Measurements from ENCODE around the gene CES2.

The CES2 gene

DNA sequence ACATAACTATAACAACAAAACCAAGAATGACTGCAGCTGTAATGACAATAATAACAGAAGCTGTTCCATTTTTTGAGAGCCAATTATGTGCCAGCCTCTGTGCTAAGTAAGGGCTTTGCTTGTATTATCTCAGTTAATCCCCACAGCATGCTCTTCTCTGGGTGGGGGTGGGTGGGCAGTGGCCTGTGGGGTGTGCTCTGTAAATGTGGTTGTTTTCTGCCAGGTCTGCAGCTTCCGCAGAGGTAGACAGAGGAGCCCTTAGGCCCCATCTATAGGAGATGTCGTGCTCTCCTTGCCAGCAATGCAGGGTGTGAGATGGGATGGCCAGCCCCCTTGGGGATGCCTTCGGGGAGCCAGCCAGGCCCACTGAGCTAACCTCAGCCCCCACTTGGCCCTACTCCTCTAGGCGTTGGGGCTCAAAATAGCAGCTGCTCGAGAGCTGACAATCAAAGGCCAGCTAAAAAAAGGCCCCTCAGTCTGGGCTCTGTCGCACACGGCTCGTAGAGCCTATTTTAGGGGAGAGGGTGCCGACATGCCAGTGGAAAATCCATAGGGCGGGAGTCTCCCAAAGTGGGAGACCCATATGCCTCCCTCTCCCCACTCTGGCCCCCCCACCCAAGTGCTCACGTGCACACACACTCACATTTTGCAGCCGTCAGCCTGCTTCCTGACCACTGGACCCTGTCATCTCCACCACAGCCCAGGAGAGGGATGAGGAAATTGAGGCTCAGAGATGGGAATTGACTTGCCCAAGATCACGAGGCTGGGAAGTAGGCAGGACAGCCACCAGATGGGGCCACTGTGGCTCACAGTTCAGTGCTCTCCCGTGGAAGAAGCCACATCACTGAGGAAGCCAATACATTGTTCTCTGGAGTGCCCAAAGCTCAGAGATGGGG lies 32.4 kb upstream of the CES2 start:
- no peak for DNase-seq

DNA sequence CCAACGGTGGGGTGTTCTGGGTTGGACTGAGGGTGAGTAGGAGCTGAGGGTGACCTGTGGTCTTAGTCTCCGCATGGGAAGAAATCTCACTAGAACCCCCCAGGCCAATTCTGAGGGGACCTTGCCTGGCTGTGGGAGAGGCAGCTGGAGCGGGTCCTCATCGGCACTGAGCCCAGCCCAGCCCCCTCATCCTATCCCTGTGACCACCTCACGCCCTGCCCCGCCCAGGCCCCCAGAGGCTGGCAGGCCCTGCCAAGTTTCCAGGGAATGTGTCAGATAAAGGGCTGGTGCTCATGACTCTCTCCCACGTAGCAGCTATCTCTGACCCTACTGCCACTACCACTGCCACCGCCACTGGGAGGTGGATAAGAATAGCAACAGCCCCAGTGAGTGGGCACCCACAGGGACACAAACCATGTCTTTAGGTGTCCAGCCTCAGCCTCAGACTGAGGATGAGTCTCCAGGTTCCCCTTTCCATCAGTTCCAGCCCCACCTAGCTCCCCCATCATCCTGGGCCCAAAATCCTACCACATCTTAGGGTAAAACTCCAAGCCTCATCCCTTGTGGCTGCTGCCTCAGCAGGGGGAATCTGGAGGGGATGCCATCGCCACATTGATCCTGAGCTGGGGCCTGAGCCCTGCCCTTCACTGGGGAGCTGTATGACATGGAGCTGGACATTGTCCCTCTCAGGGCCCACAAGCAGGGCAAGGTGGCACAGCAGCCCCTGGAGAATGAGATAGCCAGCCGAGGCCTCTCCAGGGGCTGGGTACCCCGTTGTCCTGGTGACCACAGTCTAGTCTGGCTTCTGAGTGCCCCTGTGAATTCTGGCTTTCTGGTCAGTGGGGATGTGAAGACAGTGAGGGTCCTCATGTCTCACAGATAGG lies 31.5 kb upstream of the CES2 start:
- DNase-seq = no peak

GRCh38 chr16:66904428-66904845 lies 30.9 kb upstream of the CES2 start:
- no peak for DNase-seq

DNA sequence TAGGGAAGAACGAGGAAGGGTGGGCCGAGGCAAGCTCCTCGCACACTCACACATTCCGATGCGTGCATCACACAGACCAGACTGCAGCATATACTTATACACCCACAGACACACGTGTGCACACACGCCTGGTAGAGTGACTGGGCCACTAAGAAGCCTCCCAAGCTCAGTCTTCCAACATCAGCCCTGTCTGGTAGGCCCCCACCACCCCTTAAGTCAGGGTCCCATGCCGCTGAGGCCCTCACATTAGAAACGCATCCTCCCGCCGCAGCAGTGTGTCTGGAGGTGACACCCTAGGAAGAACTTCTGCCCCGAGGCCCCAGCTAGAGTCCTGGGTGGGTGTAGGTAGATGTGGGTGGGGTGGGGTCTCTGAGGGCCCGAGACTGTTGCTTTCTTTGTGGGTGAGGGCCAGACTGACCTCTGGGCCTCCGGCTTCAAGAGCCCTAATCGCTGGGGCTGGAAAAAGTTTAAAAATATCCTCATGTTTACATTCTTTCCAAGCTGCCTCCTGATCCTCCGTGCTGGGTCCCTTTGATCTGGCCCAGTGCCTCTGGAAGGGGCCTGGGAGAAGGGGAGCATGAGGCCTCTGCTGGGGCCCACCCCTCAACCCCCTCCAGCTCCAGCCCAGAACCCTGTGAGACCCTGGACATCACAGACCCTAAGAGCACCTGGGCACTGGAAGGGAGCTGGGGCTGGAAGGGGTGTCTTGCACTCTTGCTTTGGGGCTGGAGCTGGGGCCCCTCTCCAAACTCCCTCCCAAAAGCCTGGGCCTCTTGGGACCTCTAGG lies 30.3 kb upstream of the CES2 start:
- DNase-seq = no peak

GRCh38 chr16:66905633-66906539 lies 29.4 kb upstream of the CES2 start:
- no peak for DNase-seq

DNA sequence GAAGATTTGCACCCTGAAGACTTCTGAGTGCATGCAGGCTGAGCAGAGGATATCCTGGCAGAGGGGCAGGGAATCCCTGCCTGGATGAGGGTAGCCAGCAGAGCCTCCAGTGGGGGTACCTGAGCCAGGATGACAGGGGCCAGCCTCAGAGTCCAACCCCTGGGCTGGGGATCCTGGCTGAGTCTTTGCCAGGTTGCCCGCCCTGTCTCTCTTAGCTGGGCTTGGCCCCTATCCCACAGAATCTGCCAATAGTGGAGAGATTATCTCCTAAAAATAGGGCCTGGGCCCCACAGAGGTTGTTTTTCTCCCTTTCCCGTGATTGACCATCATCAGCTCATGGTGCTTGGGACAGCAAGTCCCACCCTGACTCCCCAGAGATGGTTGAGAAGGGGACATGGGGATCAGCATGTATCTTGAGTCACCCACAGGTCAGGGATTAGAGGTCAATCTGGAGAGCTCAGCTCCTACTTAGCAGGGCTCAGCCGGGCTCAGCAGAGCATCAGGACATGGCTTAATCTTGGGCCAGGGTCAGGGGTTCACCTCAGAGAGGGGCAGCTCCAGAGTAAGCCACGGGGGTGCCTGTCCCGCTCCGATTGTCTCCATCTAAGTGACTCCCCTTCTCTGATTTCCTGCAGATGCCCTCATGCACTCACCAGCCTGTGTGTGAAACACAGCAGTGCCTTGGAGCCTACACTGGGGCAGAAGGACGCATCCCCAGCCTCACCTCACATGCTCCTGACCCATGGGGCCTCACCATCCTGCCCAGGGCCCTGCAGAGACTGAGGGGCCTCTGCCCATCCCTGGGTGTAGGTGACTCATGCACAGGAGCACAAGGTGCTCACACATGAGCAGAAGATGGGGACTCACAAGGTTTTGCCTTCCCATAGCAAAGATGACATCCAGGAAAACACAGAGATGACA lies 28.1 kb upstream of the CES2 start:
- DNase-seq = no peak

DNA sequence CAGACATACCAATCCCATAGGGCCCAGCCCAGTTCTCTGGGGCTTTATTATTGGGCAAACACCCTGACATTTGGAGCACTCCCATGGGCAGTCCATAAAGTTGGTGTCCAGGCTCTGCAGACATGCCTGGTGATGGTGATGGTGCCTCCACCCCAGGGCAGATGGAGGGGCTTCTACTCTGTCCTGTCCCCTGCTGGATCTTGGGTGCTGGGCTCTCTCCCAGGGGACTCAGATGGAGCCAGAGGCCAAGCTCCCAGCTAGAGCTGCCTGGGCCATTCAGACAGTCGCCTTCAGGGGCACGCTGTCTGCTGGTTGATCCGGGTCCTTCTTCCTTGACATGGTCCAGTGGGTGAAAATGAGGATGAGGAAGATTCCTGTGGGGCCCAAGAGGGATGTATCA lies 27.2 kb upstream of the CES2 start:
- DNase-seq = no peak

DNA sequence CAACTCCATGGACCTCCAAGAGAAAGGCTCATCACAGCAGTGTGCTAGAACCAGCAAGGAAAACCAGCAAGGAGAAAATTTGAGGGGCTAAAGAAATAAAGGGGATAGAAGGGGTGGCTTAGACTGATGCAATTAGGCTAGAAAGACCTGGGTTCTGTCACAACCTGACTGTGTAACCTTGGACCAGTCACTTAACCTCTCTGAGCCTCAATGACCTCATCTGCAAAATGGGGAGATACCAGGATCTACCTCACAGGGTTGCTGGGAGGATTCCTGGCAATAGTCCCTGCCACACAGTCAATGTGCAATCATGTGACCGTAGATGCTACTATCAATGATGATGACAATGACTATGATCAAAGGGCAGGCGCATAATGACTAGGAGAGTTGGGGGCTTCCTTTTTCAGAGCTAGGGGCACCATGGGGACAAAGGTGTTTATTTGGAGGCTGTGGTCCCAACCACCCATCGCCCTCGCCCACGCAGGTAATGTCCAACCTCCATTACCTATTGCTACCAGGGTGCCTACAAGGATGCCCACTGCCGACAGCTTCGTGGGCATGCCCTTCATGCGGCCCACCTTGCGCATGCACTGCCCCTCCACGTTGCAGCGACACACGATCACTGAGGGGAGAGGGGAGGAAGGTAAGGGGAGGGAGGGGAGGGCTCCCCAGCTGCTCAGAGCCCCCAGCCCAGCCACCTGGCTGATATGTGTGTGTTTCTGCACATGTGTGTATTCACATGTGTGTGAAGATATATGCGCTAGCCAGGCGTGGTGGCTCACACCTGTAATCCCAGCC lies 26.4 kb upstream of the CES2 start:
- no peak for DNase-seq

GRCh38 chr16:66910175-66910940 lies 25.0 kb upstream of the CES2 start:
- DNase-seq = no peak

GRCh38 chr16:66911112-66911511 lies 24.2 kb upstream of the CES2 start:
- no peak for DNase-seq

- no peak for DNase-seq
These were observed 23.5 kb upstream of the CES2 start for GRCh38 chr16:66911801-66912200.

- DNase-seq = no peak
These were observed 22.2 kb upstream of the CES2 start for GRCh38 chr16:66913081-66913480.

GRCh38 chr16:66913711-66914110 lies 21.6 kb upstream of the CES2 start:
- DNase-seq = no peak

DNA sequence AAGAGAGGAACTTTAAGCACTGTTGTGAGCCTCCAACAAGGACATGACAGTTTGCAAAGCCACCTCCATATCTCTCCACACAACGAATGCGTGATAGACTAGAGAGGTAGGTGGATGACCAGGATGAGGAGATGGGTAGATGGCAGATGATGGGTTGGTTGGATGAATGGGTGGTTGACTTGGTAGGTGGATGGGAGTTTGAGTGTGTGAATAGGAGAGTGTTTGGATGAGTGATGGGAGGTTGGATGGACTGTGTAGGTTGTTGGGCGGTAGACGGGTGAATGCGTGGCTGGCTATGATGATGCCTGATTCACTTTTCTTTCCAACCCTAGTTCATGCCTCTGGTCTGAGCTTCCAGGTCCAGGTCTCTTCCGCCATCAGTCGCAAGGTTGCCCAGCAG lies 20.8 kb upstream of the CES2 start:
- no peak for DNase-seq

GRCh38 chr16:66915041-66915440 lies 20.3 kb upstream of the CES2 start:
- DNase-seq = no peak

GRCh38 chr16:66916518-66916917 lies 18.8 kb upstream of the CES2 start:
- no peak for DNase-seq

DNA sequence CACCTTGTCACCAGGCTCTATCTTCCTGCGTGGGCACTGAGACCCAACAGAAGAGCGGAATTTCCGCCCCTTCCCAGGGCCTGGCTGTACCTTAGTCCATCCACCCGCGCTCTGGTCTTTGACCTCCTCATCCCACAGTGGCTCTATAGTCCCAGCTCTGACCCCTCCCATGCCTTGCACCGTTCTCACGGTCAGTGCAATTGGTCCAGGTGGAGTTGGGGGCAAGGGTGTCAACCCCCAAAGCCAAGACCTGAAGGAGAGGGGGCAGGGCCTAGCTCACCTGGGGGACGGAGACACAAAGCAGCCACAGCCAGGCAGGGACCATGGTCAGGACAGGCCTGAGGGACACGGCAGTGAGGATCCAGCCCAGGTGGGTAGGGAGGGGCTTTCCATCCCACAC lies 17.6 kb upstream of the CES2 start:
- no peak for DNase-seq

DNA sequence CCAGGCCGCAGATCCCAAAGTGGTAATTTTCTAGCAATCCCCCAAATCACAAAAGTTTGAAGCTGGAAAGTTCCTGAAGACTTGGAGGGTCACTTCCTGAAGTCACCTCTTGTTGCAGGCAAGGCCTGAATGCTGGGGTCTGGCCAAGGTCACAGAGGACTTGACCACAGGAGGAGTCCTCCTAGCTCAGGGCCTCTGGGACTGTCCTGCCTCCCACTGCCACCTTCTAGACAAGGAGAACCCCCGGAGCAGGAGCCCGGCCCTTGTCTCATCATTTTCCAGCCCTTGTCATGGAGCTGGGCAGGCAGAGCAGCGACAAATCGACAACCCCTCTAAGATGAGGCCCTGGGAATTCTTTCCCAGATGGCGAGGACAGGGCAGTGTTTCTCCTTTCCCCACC lies 17.0 kb upstream of the CES2 start:
- no peak for DNase-seq
